DND-41 (cell line): ENCODE measurements around the gene NT5M.

Experiments used
- CTCF ChIP-seq: IDR thresholded peaks from 2 replicates; pipeline ENCODE4 v1.5.1; 2012; ENCODE audit warnings: borderline replicate concordance, low read length, moderate library complexity, mild to moderate bottlenecking; ENCODE audit not compliant: poor library complexity, severe bottlenecking; ENCODE audit errors: extremely low read depth
- EZH2 ChIP-seq: IDR thresholded peaks from 3 replicates; pipeline ENCODE4 v1.6.1; 2012; ENCODE audit warnings: borderline replicate concordance, low read depth, mild to moderate bottlenecking, moderate library complexity, low read length, inconsistent platforms; ENCODE audit not compliant: severe bottlenecking

- TF ChIP-seq CTCF (no peak), EZH2 (no peak)
These were observed 13.5 kb upstream of the NT5M start for GRCh38 chr17:17289701-17290100.
